ENCODE measurements around the gene WDR81. TPM values are rescaled to one million over a fixed set of nuclear protein-coding genes. Genes with fewer than 3 reads are reported as not detected.

Gene WDR81
- total and polyA plus RNA-seq, 10 of the 15 experiments (the other 5 are each of a cell fraction or from before 2014, with no cell fraction given): 0.13 to 22.4 (median 7.3) TPM; not detected in 1

- no peak for TF ChIP-seq NR2C2 (IDR thresholded peaks at IDR 0.05; ENCODE audit: borderline replicate concordance, control insufficient read depth, insufficient read length, low read depth)
Observed at GRCh38 chr17:1774390-1775176, 50.1 kb downstream of the WDR81 start (continued).

DNA sequence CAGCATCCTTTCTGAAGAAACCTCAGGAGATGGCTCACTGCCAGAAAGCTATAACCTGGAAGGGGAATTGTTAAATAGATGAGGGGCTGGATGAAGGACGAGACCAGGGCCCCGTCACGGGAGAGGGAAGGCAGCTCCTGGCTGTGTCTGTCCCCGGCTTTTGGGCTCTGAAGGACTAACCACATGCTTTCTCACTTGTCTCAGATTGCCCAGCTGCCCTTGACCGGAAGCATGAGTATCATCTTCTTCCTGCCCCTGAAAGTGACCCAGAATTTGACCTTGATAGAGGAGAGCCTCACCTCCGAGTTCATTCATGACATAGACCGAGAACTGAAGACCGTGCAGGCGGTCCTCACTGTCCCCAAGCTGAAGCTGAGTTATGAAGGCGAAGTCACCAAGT lies 51.8 kb downstream of the WDR81 start:
- POLR2A ChIA-PET: no interaction called here
- CTCF ChIA-PET: interaction anchor here (1.0 to 1.6 kb wide), 3 partner anchors 14 to 55 kb away, joined by 3 to 5 read pairs (median 3); partner anchors contain the start of gene SERPINF1

DNA sequence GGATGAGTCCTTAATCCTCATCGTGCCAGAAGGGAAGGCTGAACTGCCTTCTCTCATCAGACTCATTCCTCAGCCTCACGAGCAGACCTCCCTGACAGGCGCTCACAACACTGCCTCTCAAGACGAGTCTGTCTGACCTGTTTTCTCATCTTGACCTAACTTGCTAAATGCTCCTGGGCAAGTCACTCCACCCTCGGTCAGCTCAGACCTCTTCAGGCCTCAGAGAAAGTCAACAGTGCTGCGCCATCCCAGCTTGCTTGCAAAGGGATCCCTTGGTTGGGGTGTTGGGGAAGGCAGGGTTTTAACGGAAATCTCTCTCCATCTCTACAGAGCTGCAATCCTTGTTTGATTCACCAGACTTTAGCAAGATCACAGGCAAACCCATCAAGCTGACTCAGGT lies 52.4 kb downstream of the WDR81 start:
- Histone ChIP-seq H3K79me2 (ENCODE audit: control insufficient read depth, insufficient read depth, low read length) (no peaks in the 10 kb centered on the region), H3K9ac (ENCODE audit: control insufficient read depth, insufficient read depth, low read length) (no peak overlapping the region), H3K9me3 (replicated peaks; ENCODE audit: control insufficient read depth, insufficient read depth, low read length) (no peaks in the 10 kb centered on the region), H2AFZ (ENCODE audit: control insufficient read depth, low read depth, low read length) (no peak overlapping the region), H3K4me3 (no peak overlapping the region), H3K4me2 (ENCODE audit: control insufficient read depth, insufficient read depth) (no peak overlapping the region), H3K4me1 (ENCODE audit: control insufficient read depth, insufficient read depth, low read length) (no peaks in the 10 kb centered on the region), H3K36me3 (ENCODE audit: control insufficient read depth in 2 of 2, insufficient read depth in 2 of 2, low read length in 1 of 2) (peaks cover 7% of the 10 kb centered on the region in 2 experiments; a peak in 3 of 4 replicates), H4K20me1 (ENCODE audit: control insufficient read depth, insufficient read depth) (no peaks in the 10 kb centered on the region), H3K27ac (ENCODE audit: control insufficient read depth, insufficient read depth) (no peak overlapping the region), H3K27me3 (replicated peaks in 1 of 2; ENCODE audit: control insufficient read depth in 2 of 2, insufficient read depth in 2 of 2, low read length in 1 of 2) (no peaks in the 10 kb centered on the region)
- SMC1A ChIA-PET (ENCODE audit: uncharacterized antibody, unreplicated experiment): interaction anchor here (1.6 kb wide), 1 partner anchor 55 kb away, joined by 7 read pairs; no protein-coding TSS in a partner anchor
- WGBS (ENCODE audit: insufficient coverage, insufficient replicate concordance, low lambda C conversion rate, missing lambda C conversion rate): 95% methylated on average over 7 of the region's 7 CpGs
- no peak for ATAC-seq
- RAD21 ChIA-PET (ENCODE audit: unreplicated experiment): no interaction called here
- DNase-seq (ENCODE audit: low read depth, low spot score): no peak
- no TSS peak for BruUV-seq (replicated peaks)
- in situ Hi-C loops (cut with MboI) (no loop called here), intact Hi-C loops (cut with micrococcal nuclease; ENCODE audit: unreplicated experiment) (no loop called here)
- POLR2A ChIA-PET: no interaction called here
- FAIRE-seq: no peak
- CTCF ChIA-PET: interaction anchor here (1.0 to 1.6 kb wide), 4 partner anchors 15 to 56 kb away, joined by 3 to 5 read pairs (median 4); partner anchors contain the start of gene SERPINF1
- TF ChIP-seq, protein P1, sequence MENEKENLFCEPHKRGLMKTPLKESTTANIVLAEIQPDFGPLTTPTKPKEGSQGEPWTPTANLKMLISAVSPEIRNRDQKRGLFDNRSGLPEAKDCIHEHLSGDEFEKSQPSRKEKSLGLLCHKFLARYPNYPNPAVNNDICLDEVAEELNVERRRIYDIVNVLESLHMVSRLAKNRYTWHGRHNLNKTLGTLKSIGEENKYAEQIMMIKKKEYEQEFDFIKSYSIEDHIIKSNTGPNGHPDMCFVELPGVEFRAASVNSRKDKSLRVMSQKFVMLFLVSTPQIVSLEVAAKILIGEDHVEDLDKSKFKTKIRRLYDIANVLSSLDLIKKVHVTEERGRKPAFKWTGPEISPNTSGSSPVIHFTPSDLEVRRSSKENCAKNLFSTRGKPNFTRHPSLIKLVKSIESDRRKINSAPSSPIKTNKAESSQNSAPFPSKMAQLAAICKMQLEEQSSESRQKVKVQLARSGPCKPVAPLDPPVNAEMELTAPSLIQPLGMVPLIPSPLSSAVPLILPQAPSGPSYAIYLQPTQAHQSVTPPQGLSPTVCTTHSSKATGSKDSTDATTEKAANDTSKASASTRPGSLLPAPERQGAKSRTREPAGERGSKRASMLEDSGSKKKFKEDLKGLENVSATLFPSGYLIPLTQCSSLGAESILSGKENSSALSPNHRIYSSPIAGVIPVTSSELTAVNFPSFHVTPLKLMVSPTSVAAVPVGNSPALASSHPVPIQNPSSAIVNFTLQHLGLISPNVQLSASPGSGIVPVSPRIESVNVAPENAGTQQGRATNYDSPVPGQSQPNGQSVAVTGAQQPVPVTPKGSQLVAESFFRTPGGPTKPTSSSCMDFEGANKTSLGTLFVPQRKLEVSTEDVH (IDR thresholded peaks at IDR 0.05; ENCODE audit: low read depth, partially characterized antibody): no peak
- TF ChIP-seq BHLHE40 (IDR thresholded peaks at IDR 0.05; ENCODE audit: borderline replicate concordance in 1 of 2, low read depth in 2 of 2, low read length in 1 of 2) (no peak), REST (IDR thresholded peaks at IDR 0.05; ENCODE audit: low read depth, low read length) (no peak), NR2C1 (IDR thresholded peaks at IDR 0.05) (no peak), NFYA (IDR thresholded peaks at IDR 0.05; ENCODE audit: borderline replicate concordance, low read depth, low read length) (no peak)

More for the DNA sequence above, 51.8 kb downstream of the WDR81 start:
- H3K9me3 ChIP-seq (replicated peaks; ENCODE audit: control insufficient read depth, insufficient read depth, low read length): no peaks in the 10 kb centered on the region
- in situ Hi-C loops (cut with MboI) (no loop called here), intact Hi-C loops (cut with micrococcal nuclease; ENCODE audit: unreplicated experiment) (no loop called here)
- ChIA-PET SMC1A (ENCODE audit: uncharacterized antibody, unreplicated experiment) (interaction anchor here (1.6 kb wide), 1 partner anchor 55 kb away, joined by 7 read pairs; no protein-coding TSS in a partner anchor), RAD21 (ENCODE audit: unreplicated experiment) (no interaction called here)
- H3K4me1 ChIP-seq (ENCODE audit: control insufficient read depth, insufficient read depth, low read length): no peaks in the 10 kb centered on the region
- DNase-seq (ENCODE audit: low read depth, low spot score) (no peak), ATAC-seq (no peak), FAIRE-seq (no peak)
- H3K4me3 ChIP-seq: no peak overlapping the region
- TF ChIP-seq RAD51 (IDR thresholded peaks at IDR 0.05): no peak
- 76% methylated on average over 10 of the region's 10 CpGs for WGBS (ENCODE audit: insufficient coverage, insufficient replicate concordance, low lambda C conversion rate, missing lambda C conversion rate)
- H3K79me2 ChIP-seq (ENCODE audit: control insufficient read depth, insufficient read depth, low read length): no peaks in the 10 kb centered on the region
- H4K20me1 ChIP-seq (ENCODE audit: control insufficient read depth, insufficient read depth): no peaks in the 10 kb centered on the region
- H2AFZ ChIP-seq (ENCODE audit: control insufficient read depth, low read depth, low read length): no peak overlapping the region
- no peaks in the 10 kb centered on the region for H3K27me3 ChIP-seq (replicated peaks in 1 of 2; ENCODE audit: control insufficient read depth in 2 of 2, insufficient read depth in 2 of 2, low read length in 1 of 2)
- H3K4me2 ChIP-seq (ENCODE audit: control insufficient read depth, insufficient read depth): no peak overlapping the region
- BruUV-seq (replicated peaks): no TSS peak
- peaks cover 5 to 7% of the 10 kb centered on the region in 2 experiments; a peak in 3 of 4 replicates for H3K36me3 ChIP-seq (ENCODE audit: control insufficient read depth in 2 of 2, insufficient read depth in 2 of 2, low read length in 1 of 2)
- H3K9ac ChIP-seq (ENCODE audit: control insufficient read depth, insufficient read depth, low read length): no peak overlapping the region
- H3K27ac ChIP-seq (ENCODE audit: control insufficient read depth, insufficient read depth): no peak overlapping the region

Measured in GM12878 (cell line).